ENCODE data around the gene KTN1. TPM values are rescaled to one million over a fixed set of nuclear protein-coding genes. Genes with fewer than 3 reads are reported as not detected.

Gene KTN1
- total RNA-seq, 4 donors from 2014 or later, result 130 to 176 (median 150) TPM

- H3K4me1 ChIP-seq, result peaks cover 0 to 32% (median 0%) of the 10 kb centered on the region in 4 donors
- H3K36me3 ChIP-seq, result peaks cover 0 to 67% (median 5%) of the 10 kb centered on the region in 3 donors
- no peak for TF ChIP-seq CTCF (IDR thresholded peaks at IDR 0.05)
- TF ChIP-seq EP300 (IDR thresholded peaks at IDR 0.05), result no peak
- no peak for TF ChIP-seq POLR2A (IDR thresholded peaks at IDR 0.05)
- no peaks in the 10 kb centered on the region for H3K27me3 ChIP-seq
- 19 to 23% methylated on average over 2 of the region's 2 CpGs for WGBS, 2 donors
- H3K4me3 ChIP-seq, result no peak overlapping the region
- H3K27ac ChIP-seq, result peak overlapping the region in 2 of 4 donors; percentile 31 to 64
- no peaks in the 10 kb centered on the region for H3K9me3 ChIP-seq
- no peak for DNase-seq (ENCODE audit: low spot score in 2 of 2)
These were observed 45.5 kb downstream of the KTN1 start for GRCh38 chr14:55625481-55625880.

GRCh38 chr14:55626131-55626530 lies 46.1 kb downstream of the KTN1 start:
- H3K4me1 ChIP-seq, result peaks cover 0 to 32% (median 0%) of the 10 kb centered on the region in 4 donors
- no peaks in the 10 kb centered on the region for H3K9me3 ChIP-seq
- TF ChIP-seq EP300 (IDR thresholded peaks at IDR 0.05) (no peak), POLR2A (IDR thresholded peaks at IDR 0.05) (no peak), CTCF (IDR thresholded peaks at IDR 0.05) (no peak)
- no peak for DNase-seq (ENCODE audit: low spot score in 2 of 2)
- 20 to 21% methylated on average over 4 of the region's 4 CpGs for WGBS, 2 donors
- H3K27ac ChIP-seq, result peak overlapping the region in 2 of 4 donors; percentile 44 to 64
- H3K27me3 ChIP-seq, result no peaks in the 10 kb centered on the region
- no peak overlapping the region for H3K4me3 ChIP-seq
- peaks cover 0 to 63% (median 0%) of the 10 kb centered on the region in 3 donors for H3K36me3 ChIP-seq

- no peak for DNase-seq (ENCODE audit: low spot score in 2 of 2)
- Histone ChIP-seq H3K27ac (no peak overlapping the region), H3K36me3 (peaks cover 0 to 46% (median 0%) of the 10 kb centered on the region in 3 donors), H3K27me3 (no peaks in the 10 kb centered on the region), H3K4me1 (peaks cover 0 to 32% (median 0%) of the 10 kb centered on the region in 4 donors), H3K4me3 (no peak overlapping the region), H3K9me3 (no peaks in the 10 kb centered on the region)
- TF ChIP-seq EP300 (IDR thresholded peaks at IDR 0.05) (no peak), CTCF (IDR thresholded peaks at IDR 0.05) (no peak), POLR2A (IDR thresholded peaks at IDR 0.05) (no peak)
These were observed 48.4 kb downstream of the KTN1 start for GRCh38 chr14:55628426-55628825.

DNA sequence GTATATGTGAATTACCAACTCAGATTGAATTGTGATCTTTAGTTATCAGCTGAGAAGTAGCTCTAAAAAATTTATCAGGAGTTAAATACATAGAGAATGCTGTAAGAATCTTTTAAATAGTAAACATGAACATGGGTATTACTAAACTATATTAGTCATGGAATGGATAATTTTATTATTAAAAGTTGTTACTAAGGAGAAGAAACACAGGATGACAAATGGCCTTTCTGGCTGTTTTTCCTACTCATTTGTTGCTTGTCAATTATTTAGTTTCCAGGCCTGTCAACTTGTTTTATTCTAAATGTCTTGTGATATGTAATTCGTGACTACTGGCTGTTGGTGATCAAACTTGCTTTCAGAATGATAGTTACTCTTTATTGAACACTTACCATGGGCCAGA lies 58.7 kb downstream of the KTN1 start:
- Histone ChIP-seq H3K9me3 (no peaks in the 10 kb centered on the region), H3K4me3 (no peak overlapping the region), H3K27me3 (no peaks in the 10 kb centered on the region), H3K4me1 (no peaks in the 10 kb centered on the region), H3K27ac (no peak overlapping the region), H3K36me3 (peaks cover 0 to 89% (median 4%) of the 10 kb centered on the region in 3 donors)
- DNase-seq (ENCODE audit: low spot score in 2 of 2), result no peak
- 86 to 87% methylated on average over 1 of the region's 1 CpG for WGBS, 2 donors
- TF ChIP-seq POLR2A (IDR thresholded peaks at IDR 0.05) (no peak), EP300 (IDR thresholded peaks at IDR 0.05) (no peak), CTCF (IDR thresholded peaks at IDR 0.05) (no peak)

DNA sequence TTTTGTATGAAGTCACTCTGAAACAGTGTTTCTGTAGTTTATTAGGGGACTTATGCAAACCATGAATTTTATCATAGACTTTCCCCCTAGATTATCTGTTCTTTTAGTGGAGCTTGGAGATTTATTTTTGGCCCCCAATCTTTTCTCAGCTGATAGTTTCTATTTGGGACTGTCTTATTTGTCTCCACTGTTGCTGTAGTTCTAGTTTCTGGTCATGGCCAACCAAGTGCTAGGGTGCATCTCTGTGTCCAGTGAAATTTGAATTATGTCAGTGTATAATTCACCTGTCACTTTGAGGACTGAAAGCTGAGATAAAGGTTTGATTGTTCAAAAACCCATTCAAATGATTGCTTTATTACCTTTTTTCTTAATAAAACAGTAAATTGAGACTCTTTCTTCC lies 61.3 kb downstream of the KTN1 start:
- Histone ChIP-seq H3K27ac (no peak overlapping the region), H3K4me1 (peaks cover 0 to 15% (median 4%) of the 10 kb centered on the region in 4 donors), H3K27me3 (no peaks in the 10 kb centered on the region), H3K9me3 (no peaks in the 10 kb centered on the region), H3K4me3 (no peak overlapping the region), H3K36me3 (peaks cover 0 to 65% (median 4%) of the 10 kb centered on the region in 3 donors)
- TF ChIP-seq EP300 (IDR thresholded peaks at IDR 0.05) (no peak), POLR2A (IDR thresholded peaks at IDR 0.05) (no peak), CTCF (IDR thresholded peaks at IDR 0.05) (no peak)
- DNase-seq (ENCODE audit: low spot score in 2 of 2), result no peak

Measured in tibial nerve (tissue), 4 donors.